Head of caudate nucleus (tissue), 42 donors: ENCODE results near the gene KCNK10.

Source experiments
- DNase-seq, 42 donors: peaks; one replicate each; pipeline versions ENCODE4 v3.0.0 to v3.0.0-alpha.2; 2020 to 2021; ENCODE audit warnings: mixed read lengths in 7 of 42
- intact Hi-C: fragments of 100-400 bp; cut with DNase I; formaldehyde crosslinking; loops from one replicate; pipeline ENCODE4 v1.15.0; 2022

KCNK10 gene

DNA sequence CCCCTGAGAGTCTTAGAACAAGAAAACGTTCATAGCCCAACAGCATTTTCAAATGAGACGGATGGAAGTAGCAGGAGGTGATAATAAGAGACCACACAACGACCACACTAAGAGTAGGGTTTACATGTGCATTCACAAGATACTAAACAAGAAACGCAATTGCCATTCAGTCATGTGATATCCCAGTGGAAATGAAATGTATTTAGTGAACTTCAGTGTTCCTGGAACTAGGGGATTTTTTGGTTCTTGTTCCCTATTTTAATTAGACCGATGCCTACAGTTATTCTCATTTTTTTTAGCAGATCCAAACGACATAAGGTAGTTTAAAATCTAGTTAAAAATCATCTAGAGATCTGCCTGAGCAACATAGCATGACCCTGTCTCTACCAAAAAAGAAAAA is 168.1 kb downstream of the KCNK10 start:
- no peak for DNase-seq
- intact Hi-C loops: no loop called here

DNA sequence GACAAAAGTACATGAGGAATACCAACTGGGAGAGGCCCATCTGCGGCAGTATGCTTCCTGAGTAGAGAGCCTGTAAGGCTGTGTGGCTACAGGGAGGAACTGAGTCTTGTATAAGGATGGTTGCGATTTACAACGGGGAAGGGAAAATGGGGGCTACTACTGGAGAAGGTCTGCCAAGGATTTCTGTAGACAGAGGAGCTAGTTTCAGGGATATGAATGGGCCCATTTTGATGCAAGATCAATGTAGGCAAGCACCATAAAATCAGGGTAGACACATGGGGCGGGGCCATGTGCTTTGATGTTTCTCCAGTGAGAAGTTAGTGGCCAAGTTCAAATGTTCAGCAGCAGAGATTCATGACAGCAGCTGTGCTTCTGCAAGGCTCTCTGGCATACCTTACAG is 168.7 kb downstream of the KCNK10 start:
- no peak for DNase-seq
- intact Hi-C loops: no loop called here

DNA sequence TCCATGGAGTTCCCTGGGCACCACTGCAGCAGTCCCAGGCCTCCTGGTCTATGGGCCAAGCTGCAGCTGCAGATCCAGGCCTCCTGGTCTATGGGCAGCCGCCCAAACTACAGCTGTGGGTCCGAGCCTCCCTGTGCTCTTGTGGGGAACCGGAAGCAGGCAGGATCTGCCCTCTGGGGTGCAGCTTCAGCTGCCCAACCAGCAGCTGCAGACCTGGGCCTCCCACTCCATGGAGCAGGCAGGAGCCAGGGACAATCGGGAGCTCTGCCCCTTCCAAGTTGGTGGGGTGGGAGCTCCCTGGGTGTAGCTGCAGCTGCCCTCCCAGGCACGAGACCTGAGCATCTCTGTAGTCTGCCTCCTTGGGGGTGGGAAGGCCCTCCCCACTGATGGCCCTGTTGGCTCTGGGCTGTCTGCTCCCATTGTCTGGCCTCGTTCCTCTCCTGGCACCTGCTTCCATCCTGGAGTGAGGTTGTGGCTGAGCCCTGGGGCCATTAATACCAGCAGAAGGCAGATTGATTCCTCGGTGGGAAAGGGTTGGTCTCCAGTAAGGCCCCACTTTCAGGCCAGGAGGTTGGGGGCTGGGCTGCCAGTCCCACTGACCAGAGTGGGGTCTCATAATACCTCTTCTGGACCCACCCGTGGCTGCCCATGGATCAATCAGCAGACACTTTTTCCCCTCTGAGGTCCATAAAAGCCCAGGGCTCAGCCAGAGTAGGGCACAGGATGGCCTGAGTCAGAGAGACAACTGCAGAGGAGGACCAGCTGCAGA is 176.0 kb downstream of the KCNK10 start:
- intact Hi-C loops: no loop called here
- no peak for DNase-seq

DNA sequence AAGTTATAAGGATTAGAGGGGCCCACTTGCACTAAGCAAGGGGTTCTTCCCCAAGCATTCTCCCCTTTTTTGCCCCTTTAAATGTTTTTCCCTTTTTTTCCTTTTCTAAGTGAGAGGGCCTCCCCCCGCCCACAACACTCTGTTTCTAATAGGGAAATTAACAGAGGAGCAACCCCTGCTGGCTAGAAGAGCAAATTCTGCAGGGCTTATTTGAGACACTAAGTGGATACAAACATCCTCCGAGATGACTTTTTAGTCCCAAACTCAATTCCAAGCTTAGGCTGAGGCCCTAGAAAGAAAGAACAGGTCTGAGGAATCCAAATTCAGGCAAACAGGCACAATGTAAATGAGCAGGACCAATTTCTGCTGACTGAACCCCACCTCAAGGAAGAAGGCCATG is 179.3 kb downstream of the KCNK10 start:
- DNase-seq: peak in 1 of 42 donors; percentile 12
- intact Hi-C loops: no loop called here

DNA sequence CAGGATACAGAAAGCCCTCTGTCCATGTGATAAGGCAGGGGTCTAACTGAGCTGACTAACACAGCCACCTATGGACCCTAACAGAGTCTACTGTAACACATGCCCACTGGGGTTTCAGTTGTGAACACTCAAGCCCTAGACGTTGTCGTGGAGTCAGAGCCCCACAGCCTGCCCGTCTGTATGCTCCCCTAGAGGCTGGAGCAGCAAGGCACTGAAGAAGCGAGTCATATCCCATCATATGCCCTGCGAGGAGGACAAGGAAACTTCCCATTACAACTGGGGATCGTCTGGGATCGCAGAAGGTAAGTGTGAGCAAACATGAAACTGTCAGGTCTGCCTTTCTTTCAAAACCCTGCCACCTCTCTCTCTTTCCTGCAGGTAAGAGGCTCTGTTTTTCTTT is 180.1 kb downstream of the KCNK10 start:
- DNase-seq: no peak
- intact Hi-C loops: no loop called here

DNA sequence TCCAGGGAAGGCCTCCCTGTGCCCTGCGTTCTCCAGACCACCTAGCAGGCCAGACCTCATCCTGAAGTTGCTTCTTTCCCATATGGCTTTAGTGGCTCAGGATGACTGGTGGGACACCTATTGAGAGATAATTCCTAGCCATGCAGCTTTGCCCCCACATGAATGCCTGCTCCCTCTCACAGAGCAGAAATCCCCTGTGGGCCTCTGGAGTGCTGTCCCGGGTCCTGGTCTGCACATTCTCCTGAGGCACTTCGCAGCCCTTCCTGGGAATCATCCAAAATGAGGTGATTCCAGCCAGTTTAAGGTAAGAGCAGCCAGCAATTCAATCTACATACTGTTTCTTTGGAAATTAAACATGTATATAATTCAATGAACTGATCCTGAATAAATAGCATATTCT is 182.2 kb downstream of the KCNK10 start:
- DNase-seq: no peak
- intact Hi-C loops: no loop called here

DNA sequence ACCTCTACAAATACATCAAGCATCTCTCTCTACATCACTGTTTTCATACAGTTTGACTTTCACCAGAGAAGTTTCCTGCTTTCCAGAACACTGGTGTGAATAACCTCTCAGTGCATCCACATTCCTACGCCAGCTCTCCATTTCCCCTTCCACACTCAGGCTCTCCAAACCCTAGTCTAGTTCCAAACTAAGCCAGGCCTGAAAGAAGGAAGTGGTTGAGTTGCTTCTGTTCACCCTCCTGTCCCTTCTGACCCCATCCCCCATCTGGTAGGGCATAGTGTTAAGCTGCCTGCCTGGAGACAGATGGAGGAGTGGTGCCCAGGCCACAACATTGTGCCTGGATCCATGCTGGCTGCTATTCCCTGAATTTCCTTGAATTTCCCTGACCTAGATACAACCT is 185.7 kb downstream of the KCNK10 start:
- no peak for DNase-seq
- intact Hi-C loops: no loop called here
